Measurements from ENCODE around the gene OR2S2.

The OR2S2 gene

DNA sequence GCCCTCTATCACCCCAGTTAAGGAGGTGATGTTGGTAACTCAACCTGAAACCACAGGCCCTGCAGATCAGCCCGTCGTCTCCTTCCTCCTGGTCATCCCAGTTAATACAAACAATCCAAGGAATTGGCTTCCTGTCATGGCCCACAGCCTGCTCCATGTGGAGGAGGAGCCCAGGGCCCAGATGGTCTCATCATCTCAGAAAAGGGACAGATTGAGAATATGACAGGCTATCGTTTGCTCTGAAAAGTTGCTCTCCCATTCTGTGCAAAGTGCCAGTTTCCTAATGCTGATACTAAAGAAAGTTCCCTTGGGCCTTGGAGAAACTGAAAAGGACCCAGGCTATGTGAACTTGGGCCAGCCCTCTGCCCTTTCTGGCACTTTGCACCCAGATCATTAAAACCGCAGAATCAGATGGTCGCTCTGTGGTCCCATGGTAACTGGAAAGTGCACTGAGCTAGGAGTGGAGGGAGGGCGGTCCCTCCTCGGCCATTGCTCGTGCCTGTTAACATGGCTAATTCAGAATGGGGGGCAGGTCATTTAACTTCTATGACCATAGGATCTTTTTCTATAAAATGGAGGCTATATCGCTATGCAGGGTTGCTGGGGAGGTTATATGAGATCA lies 49.3 kb downstream of the OR2S2 start:
- no peak for DNase-seq

DNA sequence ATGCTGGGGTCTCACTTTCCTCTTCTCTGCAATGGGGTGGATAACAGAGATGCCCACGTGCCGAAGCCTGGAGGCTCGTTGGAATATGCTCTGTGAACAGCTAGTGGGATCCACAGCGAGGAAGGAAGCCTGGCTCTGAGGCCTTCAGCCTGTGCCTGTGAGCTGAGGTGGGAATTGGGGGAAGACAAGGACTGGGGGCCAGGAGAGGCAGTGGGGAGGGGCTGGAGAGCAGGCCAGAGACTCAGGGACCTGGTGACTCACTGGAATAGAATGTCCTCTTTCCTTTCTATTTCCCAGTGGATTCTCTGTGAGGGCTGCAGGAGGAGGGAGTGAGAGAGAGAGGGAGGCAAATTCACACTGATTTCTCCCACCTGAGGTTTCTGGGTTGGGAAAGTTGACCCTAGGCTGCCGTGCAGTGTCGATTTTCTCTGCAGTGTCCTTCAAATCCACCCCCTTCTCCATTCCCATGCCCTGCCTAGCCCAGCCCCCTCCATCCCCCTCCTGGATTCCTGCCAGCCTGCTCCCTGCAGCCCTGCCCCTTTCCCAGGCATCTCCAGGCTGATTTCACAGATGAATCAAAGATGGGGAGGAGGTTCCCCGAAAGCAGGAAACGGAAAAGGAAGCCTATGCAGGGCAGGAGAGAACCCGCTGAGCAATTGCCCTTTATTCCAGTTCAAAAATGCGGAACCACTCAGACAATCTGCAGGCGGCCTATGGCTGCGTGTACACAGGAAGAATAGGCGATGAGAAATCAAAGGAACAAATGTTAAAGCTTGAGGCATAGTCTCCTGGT lies 50.0 kb downstream of the OR2S2 start:
- DNase-seq = peak; percentile 24
